ENCODE results near the gene DSEL.

DSEL gene

GRCh38 chr18:67483952-67484351 lies 32.6 kb downstream of the DSEL start:
- TF ChIP-seq, protein P1, sequence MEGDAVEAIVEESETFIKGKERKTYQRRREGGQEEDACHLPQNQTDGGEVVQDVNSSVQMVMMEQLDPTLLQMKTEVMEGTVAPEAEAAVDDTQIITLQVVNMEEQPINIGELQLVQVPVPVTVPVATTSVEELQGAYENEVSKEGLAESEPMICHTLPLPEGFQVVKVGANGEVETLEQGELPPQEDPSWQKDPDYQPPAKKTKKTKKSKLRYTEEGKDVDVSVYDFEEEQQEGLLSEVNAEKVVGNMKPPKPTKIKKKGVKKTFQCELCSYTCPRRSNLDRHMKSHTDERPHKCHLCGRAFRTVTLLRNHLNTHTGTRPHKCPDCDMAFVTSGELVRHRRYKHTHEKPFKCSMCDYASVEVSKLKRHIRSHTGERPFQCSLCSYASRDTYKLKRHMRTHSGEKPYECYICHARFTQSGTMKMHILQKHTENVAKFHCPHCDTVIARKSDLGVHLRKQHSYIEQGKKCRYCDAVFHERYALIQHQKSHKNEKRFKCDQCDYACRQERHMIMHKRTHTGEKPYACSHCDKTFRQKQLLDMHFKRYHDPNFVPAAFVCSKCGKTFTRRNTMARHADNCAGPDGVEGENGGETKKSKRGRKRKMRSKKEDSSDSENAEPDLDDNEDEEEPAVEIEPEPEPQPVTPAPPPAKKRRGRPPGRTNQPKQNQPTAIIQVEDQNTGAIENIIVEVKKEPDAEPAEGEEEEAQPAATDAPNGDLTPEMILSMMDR (IDR thresholded peaks at IDR 0.05), result no peak
- Histone ChIP-seq H3K4me3 (no peak overlapping the region), H3K27ac (no peak overlapping the region)
- DNase-seq (ENCODE audit: low spot score), result no peak

DNA sequence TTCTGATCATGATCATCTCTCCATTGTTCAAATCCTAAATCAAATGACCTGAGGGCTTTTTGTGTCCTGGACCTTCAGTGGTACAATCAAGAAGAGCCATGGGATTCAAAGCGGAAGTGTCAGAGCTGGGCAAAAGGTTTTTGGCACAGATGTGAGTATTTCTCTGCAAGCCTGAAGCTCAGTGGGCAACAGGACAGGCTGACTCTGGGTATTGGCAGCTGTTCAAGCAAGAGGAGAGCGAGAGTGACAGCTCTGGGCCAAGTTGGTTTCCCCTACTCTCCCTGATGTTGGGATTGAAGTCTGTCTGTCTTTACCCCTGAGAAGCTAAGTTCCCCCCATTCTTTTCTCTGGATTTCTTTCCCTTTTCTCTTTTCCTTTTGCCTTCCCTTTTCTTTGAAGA lies 33.3 kb downstream of the DSEL start:
- TF ChIP-seq, protein P1 (IDR thresholded peaks at IDR 0.05), result no peak
- H3K27ac ChIP-seq, result no peak overlapping the region
- no peak overlapping the region for H3K4me3 ChIP-seq
- DNase-seq (ENCODE audit: low spot score), result no peak

DNA sequence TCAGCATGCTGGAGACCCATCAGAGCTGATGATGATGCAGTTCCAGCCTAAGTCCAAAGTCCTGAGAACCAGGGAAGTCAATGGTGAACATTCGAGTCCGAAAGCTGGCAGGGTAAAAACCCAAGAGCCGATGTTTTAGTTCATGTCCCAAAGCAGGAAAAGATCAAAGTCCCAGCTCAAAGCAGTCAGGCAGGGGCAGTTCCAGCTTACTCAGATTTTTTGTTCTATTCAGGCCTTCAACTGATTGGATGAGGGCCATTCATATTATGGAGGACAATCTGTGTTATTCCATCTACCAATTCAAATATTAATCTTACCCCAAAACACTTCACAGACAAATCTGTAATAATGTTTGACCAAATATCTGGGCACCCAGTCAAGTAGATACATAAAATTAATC lies 38.3 kb downstream of the DSEL start:
- DNase-seq (ENCODE audit: low spot score), result no peak
- H3K4me3 ChIP-seq, result no peak overlapping the region
- TF ChIP-seq, protein P1 (IDR thresholded peaks at IDR 0.05), result no peak
- H3K27ac ChIP-seq, result no peak overlapping the region

- TF ChIP-seq, protein P1 (IDR thresholded peaks at IDR 0.05), result no peak
- no peak overlapping the region for H3K27ac ChIP-seq
- no peak overlapping the region for H3K4me3 ChIP-seq
- DNase-seq (ENCODE audit: low spot score), result no peak
These were observed 39.0 kb downstream of the DSEL start for GRCh38 chr18:67477522-67477921.

GRCh38 chr18:67476585-67476984 lies 39.9 kb downstream of the DSEL start:
- H3K27ac ChIP-seq, result no peak overlapping the region
- DNase-seq (ENCODE audit: low spot score), result no peak
- TF ChIP-seq, protein P1 (IDR thresholded peaks at IDR 0.05), result no peak
- H3K4me3 ChIP-seq, result no peak overlapping the region

- DNase-seq (ENCODE audit: low spot score), result no peak
- no peak overlapping the region for H3K4me3 ChIP-seq
- H3K27ac ChIP-seq, result no peak overlapping the region
- TF ChIP-seq, protein P1 (IDR thresholded peaks at IDR 0.05), result no peak
These were observed 40.8 kb downstream of the DSEL start for GRCh38 chr18:67475673-67476072.

GRCh38 chr18:67468038-67468437 lies 48.5 kb downstream of the DSEL start:
- H3K27ac ChIP-seq, result no peak overlapping the region
- TF ChIP-seq, protein P1 (IDR thresholded peaks at IDR 0.05), result no peak
- no peak overlapping the region for H3K4me3 ChIP-seq
- no peak for DNase-seq (ENCODE audit: low spot score)
